GM18951 (cell line): Measurements from ENCODE around the gene TRIM71.

Experiments used
- POLR2A ChIP-seq: IDR thresholded peaks from 4 replicates; pipeline ENCODE4 v1.6.1; 2011; ENCODE audit warnings: mild to moderate bottlenecking; ENCODE audit not compliant: insufficient read length, insufficient read depth; ENCODE audit errors: extremely low read depth
- in situ Hi-C: fragments of 300-500 bp; cut with MboI; formaldehyde crosslinking; loops from one replicate; pipeline ENCODE4 v1.12.0; 2022; ENCODE audit warnings: low sequenced_read_pairs, mixed read lengths, inconsistent platforms; ENCODE audit not compliant: unreplicated experiment

The TRIM71 gene

GRCh38 chr3:32857921-32858320, 40.1 kb downstream of the TRIM71 start:
- in situ Hi-C loops: no loop called here
- TF ChIP-seq POLR2A: no peak

DNA sequence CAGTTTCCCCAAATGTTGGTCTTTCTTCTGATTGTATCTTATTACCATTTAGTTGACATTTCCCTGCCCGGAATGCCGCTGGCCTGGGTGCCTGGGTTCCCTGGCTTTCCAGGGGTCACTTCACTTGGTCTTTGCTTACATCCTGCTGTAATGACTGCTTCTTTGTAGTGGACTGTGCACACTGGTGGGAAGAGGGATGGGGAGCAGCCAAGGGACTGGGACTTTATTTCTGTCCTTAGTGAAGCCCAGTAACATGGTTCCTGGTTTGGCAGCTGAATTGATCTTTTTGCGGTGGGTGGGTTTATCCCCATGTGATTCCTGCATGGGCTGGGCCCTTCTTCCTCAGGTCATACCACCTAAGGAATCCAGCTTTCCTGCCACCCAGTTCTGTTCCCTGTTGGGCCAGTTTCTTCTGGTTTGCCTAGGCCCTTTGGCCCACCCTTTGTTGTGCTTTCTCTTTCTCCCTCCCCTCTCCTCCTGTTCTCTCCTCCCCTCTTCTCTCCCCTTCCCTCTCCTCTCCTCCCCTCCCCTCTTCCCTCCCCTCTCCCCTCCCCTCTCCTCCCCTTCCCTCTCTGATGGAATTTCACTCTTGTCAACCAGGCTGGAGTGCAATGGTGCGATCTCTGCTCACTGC, 41.9 kb downstream of the TRIM71 start:
- no peak for TF ChIP-seq POLR2A
- in situ Hi-C loops: no loop called here

GRCh38 chr3:32860499-32860898, 42.7 kb downstream of the TRIM71 start:
- TF ChIP-seq POLR2A: no peak

GRCh38 chr3:32861681-32862080, 43.9 kb downstream of the TRIM71 start:
- TF ChIP-seq POLR2A: no peak
- in situ Hi-C loops: no loop called here

More at GRCh38 chr3:32860499-32860898, 42.7 kb downstream of the TRIM71 start:
- in situ Hi-C loops: no loop called here

DNA sequence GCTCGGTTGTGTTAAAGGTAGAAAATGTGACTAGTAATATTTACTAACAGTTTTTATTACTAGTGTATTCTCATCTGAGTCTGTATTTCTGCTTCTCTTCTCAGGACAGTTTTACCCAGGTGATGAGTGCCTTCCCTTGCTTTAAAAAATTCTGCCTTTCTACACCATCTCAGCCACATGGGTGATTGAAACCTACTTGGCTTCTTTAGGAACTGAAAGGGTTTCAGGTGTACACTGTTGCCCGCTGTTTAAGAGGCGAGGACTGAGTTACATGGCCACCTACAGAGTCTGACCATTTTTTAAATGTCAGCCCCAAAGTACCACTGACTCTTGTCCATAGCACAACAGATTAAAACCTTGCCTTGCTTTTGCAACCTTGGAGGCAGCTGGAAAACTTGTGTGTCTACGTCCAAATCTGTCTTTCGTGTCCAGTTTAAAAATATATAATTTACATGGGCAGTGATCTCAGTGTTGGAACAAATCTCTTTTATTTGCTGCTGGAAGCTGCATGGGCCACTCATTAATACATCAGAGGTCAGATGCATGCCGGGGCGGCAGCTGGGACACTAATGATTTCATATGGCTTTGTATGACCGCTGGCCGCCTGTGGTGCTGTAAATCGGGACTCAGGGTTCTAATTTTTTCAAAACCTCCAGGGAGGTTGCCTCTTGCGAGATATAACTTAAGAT, 44.6 kb downstream of the TRIM71 start:
- no peak for TF ChIP-seq POLR2A
- in situ Hi-C loops: no loop called here

DNA sequence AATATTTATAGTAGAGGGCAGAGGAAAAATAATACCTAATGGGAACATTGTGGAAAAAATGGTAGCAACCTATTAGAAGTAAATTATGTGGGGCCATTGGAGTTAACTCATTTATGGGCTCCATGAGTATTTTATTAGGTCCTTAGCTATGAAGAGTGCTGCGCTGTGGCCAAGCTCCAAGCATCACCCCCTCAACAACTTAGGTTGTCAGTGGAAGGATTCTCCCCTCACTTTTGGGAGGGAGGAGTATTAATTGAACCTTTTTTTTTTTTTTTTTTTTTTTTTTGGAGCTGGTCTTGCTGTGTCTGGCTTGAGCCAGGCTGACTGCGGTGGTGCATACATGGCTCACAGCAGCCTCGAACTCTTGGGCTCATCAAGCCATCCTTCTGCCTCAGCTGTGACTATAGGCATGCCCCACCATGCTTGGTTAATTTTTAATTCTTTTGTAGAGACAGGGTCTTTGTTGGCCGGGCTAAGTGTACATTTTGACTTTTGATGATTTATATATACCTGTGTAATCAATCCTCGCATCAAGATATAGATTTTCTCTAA, 45.2 kb downstream of the TRIM71 start:
- in situ Hi-C loops: no loop called here
- no peak for TF ChIP-seq POLR2A

GRCh38 chr3:32865383-32865782, 47.6 kb downstream of the TRIM71 start:
- no peak for TF ChIP-seq POLR2A
- in situ Hi-C loops: no loop called here

DNA sequence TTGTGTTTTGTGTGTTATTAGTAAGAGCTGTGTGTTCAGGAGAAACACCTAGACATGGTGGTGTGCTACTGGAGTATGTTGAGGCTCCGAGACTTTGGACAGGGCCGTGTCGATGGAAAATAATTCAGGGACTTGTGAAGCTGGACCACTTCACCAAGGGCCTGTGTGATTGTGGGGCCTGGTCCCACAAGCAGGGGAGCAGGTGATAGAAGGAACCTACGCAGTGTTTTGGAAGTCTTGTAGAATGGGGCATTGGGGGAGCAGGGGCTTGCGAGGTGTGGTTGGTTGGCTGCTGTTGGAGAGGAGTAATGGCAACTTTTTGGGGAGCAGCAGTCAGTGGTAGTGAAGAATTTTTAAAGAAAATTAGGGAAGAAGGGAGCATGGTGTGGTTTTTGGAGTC, 48.7 kb downstream of the TRIM71 start:
- in situ Hi-C loops: no loop called here

GRCh38 chr3:32867954-32868353, 50.2 kb downstream of the TRIM71 start:
- in situ Hi-C loops: no loop called here
- TF ChIP-seq POLR2A: no peak

More for the DNA sequence above, 48.7 kb downstream of the TRIM71 start:
- TF ChIP-seq POLR2A: no peak

- TF ChIP-seq POLR2A: no peak
- in situ Hi-C loops: no loop called here
Observed at GRCh38 chr3:32868719-32869512, 51.1 kb downstream of the TRIM71 start.

- no peak for TF ChIP-seq POLR2A
- in situ Hi-C loops: no loop called here
Observed at GRCh38 chr3:32869513-32870047, 51.8 kb downstream of the TRIM71 start.

DNA sequence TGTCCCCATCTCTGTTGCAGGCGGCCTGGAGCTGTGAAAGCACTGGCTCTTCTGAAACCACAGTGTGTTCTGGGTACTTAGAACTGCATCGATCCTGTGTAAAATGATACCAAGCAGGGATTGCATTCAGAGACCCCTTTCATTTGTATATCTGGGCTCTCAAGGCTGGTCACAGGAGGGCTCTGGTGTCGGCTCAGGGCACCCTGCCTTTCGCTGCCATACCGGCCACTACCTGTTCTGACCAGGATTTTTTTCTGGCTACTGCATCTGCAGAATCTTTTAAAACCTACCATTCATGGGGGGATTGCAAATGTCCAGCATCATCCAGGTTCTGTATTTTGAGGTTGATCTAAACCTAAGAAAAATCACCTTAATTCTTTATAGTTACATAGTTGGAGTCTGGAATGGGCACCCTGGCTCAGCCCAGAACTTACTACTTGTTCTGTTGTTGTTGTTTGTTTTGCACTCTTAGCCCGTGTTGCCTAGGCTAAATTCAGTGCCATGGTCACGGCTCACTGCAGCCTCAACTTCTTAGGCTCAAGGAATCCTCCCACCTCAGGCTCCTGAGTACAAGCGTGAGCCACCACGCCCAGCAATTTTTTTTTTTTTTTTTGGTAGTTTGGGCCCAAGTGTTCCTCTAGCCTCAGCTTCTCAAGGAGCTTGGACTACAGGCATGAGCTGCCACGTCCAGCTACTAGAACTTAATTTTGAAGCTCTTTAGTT, 52.7 kb downstream of the TRIM71 start:
- in situ Hi-C loops: no loop called here

More for the DNA sequence above, 52.7 kb downstream of the TRIM71 start:
- no peak for TF ChIP-seq POLR2A
